ENCODE results near the gene PRRT1B. TPM values are rescaled to one million over a fixed set of nuclear protein-coding genes. Genes with fewer than 3 reads are reported as not detected.

The PRRT1B gene
- total RNA-seq, 2 experiments from 2014 or later, result not detected

- Mint-ChIP-seq H3K27ac (no peak overlapping the region), H3K4me1 (ENCODE audit: low read depth) (peaks cover 5% of the 10 kb centered on the region), H3K36me3 (ENCODE audit: low read depth) (peaks cover 65% of the 10 kb centered on the region), H3K27me3 (no peaks in the 10 kb centered on the region), H3K9me3 (no peaks in the 10 kb centered on the region), H3K4me3 (no peak overlapping the region)
- ATAC-seq (ENCODE audit: poor library complexity), result no peak
- intact Hi-C loops (cut with DNase I, micrococcal nuclease), result no loop called here
- DNase-seq, result no peak
- H3K27ac ChIP-seq (ENCODE audit: low read depth in 1 of 2, low read length in 2 of 2), result no peak overlapping the region
- peaks cover 92% of the 10 kb centered on the region for H3K36me3 ChIP-seq (ENCODE audit: insufficient read depth, low read length)
- no peak for TF ChIP-seq CTCF (IDR thresholded peaks at IDR 0.05)
- H3K4me1 ChIP-seq (ENCODE audit: insufficient read depth, low read length), result no peaks in the 10 kb centered on the region
- ChIA-PET POLR2A (no interaction called here), CTCF (no interaction called here)
- H3K9me3 ChIP-seq (ENCODE audit: control insufficient read depth in 1 of 2, insufficient read depth in 1 of 2, low read length in 2 of 2), result no peaks in the 10 kb centered on the region
- H3K27me3 ChIP-seq (ENCODE audit: control insufficient read depth in 1 of 2, insufficient read depth in 2 of 2, low read length in 2 of 2), result no peaks in the 10 kb centered on the region
- no peak overlapping the region for H3K4me3 ChIP-seq (ENCODE audit: low read length)
Measured at GRCh38 chr9:131521822-131522221, 23.5 kb upstream of the PRRT1B start.

GRCh38 chr9:131522257-131523085 is 22.9 kb upstream of the PRRT1B start:
- CTCF ChIA-PET, result no interaction called here
- H3K9me3 ChIP-seq (ENCODE audit: control insufficient read depth in 1 of 2, insufficient read depth in 1 of 2, low read length in 2 of 2), result no peaks in the 10 kb centered on the region
- Mint-ChIP-seq H3K4me1 (ENCODE audit: low read depth) (peaks cover 5% of the 10 kb centered on the region), H3K4me3 (no peak overlapping the region), H3K36me3 (ENCODE audit: low read depth) (peaks cover 69% of the 10 kb centered on the region), H3K27me3 (no peaks in the 10 kb centered on the region), H3K9me3 (no peaks in the 10 kb centered on the region), H3K27ac (no peak overlapping the region)
- no peak overlapping the region for H3K27ac ChIP-seq (ENCODE audit: low read depth in 1 of 2, low read length in 2 of 2)
- POLR2A ChIA-PET, result no interaction called here
- no peaks in the 10 kb centered on the region for H3K4me1 ChIP-seq (ENCODE audit: insufficient read depth, low read length)
- no peak for TF ChIP-seq CTCF (IDR thresholded peaks at IDR 0.05)
- peaks cover 93% of the 10 kb centered on the region for H3K36me3 ChIP-seq (ENCODE audit: insufficient read depth, low read length)
- ATAC-seq (ENCODE audit: poor library complexity) (no peak), DNase-seq (no peak)
- intact Hi-C loops (cut with DNase I, micrococcal nuclease), result no loop called here
- no peak overlapping the region for H3K4me3 ChIP-seq (ENCODE audit: low read length)
- no peaks in the 10 kb centered on the region for H3K27me3 ChIP-seq (ENCODE audit: control insufficient read depth in 1 of 2, insufficient read depth in 2 of 2, low read length in 2 of 2)

- Histone ChIP-seq H3K36me3 (ENCODE audit: insufficient read depth, low read length) (peaks cover 92% of the 10 kb centered on the region), H3K4me3 (ENCODE audit: low read length) (no peak overlapping the region), H3K9me3 (ENCODE audit: control insufficient read depth in 1 of 2, insufficient read depth in 1 of 2, low read length in 2 of 2) (no peaks in the 10 kb centered on the region), H3K4me1 (ENCODE audit: insufficient read depth, low read length) (no peaks in the 10 kb centered on the region), H3K27ac (ENCODE audit: low read depth in 1 of 2, low read length in 2 of 2) (no peak overlapping the region), H3K27me3 (ENCODE audit: control insufficient read depth in 1 of 2, insufficient read depth in 2 of 2, low read length in 2 of 2) (no peaks in the 10 kb centered on the region)
- ChIA-PET CTCF (no interaction called here), POLR2A (interaction anchor here (0.8 kb wide), 1 partner anchor 8 kb away, joined by 3 read pairs; no protein-coding TSS in a partner anchor)
- ATAC-seq (ENCODE audit: poor library complexity) (no peak), DNase-seq (no peak)
- Mint-ChIP-seq H3K27ac (no peak overlapping the region), H3K9me3 (no peaks in the 10 kb centered on the region), H3K36me3 (ENCODE audit: low read depth) (peaks cover 71% of the 10 kb centered on the region), H3K4me1 (ENCODE audit: low read depth) (peaks cover 5% of the 10 kb centered on the region), H3K27me3 (no peaks in the 10 kb centered on the region), H3K4me3 (no peak overlapping the region)
- no peak for TF ChIP-seq CTCF (IDR thresholded peaks at IDR 0.05)
- intact Hi-C loops (cut with DNase I, micrococcal nuclease), result no loop called here
Measured at GRCh38 chr9:131523086-131523388, 22.3 kb upstream of the PRRT1B start.

All from CD4-positive, alpha-beta T cell (primary cell).